NT2/D1 (cell line): Measurements from ENCODE around the gene GBF1.

Source experiments
- DNase-seq: peaks from one replicate; pipeline ENCODE4 v3.0.0-alpha.2; 2011; ENCODE audit warnings: low read depth, low spot score
- H3K27me3 ChIP-seq: 2 replicates; pipeline ENCODE4 v1.6.0; 2011; ENCODE audit warnings: mild to moderate bottlenecking; ENCODE audit not compliant: insufficient read length, insufficient read depth
- H3K36me3 ChIP-seq: 2 replicates; pipeline ENCODE4 v1.6.1; 2011; ENCODE audit warnings: mild to moderate bottlenecking, low read length, mixed read lengths; ENCODE audit not compliant: insufficient read depth, insufficient read length
- H3K4me1 ChIP-seq: 2 replicates; pipeline ENCODE4 v1.5.1; 2011; ENCODE audit not compliant: insufficient read depth, insufficient read length
- H3K4me3 ChIP-seq: 2 replicates; pipeline ENCODE4 v1.5.1; 2011; ENCODE audit warnings: low read depth; ENCODE audit not compliant: insufficient read length
- H3K9ac ChIP-seq: 2 replicates; pipeline ENCODE4 v1.6.0; 2011; ENCODE audit warnings: low read depth; ENCODE audit not compliant: insufficient read length
- H3K9me3 ChIP-seq: 2 replicates; pipeline ENCODE4 v1.5.1; 2011; ENCODE audit warnings: mild to moderate bottlenecking, low read length; ENCODE audit not compliant: insufficient read depth
- SUZ12 ChIP-seq: IDR thresholded peaks from 2 replicates; pipeline ENCODE4 v1.6.1; 2011; ENCODE audit not compliant: insufficient read length, insufficient read depth; ENCODE audit errors: extremely low read depth
- YY1 ChIP-seq: IDR thresholded peaks from 2 replicates; pipeline ENCODE4 v1.6.1; 2011; ENCODE audit not compliant: insufficient read length, insufficient read depth
- ZNF274 ChIP-seq: IDR thresholded peaks from 2 replicates; pipeline ENCODE4 v1.6.1; 2011; ENCODE audit warnings: mild to moderate bottlenecking, low read depth, low read length

GBF1 gene

GRCh38 chr10:102408728-102409603 lies 163.6 kb downstream of the GBF1 start:
- Histone ChIP-seq H3K4me1 (peaks cover 15% of the 10 kb centered on the region), H3K9ac (peak overlapping the region; percentile 67), H3K27me3 (peaks cover 51% of the 10 kb centered on the region), H3K4me3 (peak overlapping the region; percentile 40), H3K36me3 (peaks cover 7% of the 10 kb centered on the region), H3K9me3 (no peaks in the 10 kb centered on the region)
- DNase-seq: no peak
- TF ChIP-seq ZNF274 (no peak), YY1 (no peak), SUZ12 (no peak)

- peaks cover 51% of the 10 kb centered on the region for H3K27me3 ChIP-seq
- H3K9me3 ChIP-seq: no peaks in the 10 kb centered on the region
- DNase-seq: no peak
- TF ChIP-seq YY1 (no peak), ZNF274 (no peak), SUZ12 (no peak)
- peak overlapping the region; percentile 40 for H3K4me3 ChIP-seq
- H3K9ac ChIP-seq: peak overlapping the region; percentile 67
- peaks cover 15% of the 10 kb centered on the region for H3K4me1 ChIP-seq
- H3K36me3 ChIP-seq: no peaks in the 10 kb centered on the region
Measured at GRCh38 chr10:102409604-102410428, 164.5 kb downstream of the GBF1 start.

GRCh38 chr10:102410429-102411073 lies 165.2 kb downstream of the GBF1 start:
- Histone ChIP-seq H3K9me3 (no peaks in the 10 kb centered on the region), H3K36me3 (no peaks in the 10 kb centered on the region), H3K4me3 (peak overlapping the region; percentile 19), H3K4me1 (peaks cover 15% of the 10 kb centered on the region), H3K27me3 (peaks cover 51% of the 10 kb centered on the region), H3K9ac (peak overlapping the region; percentile 64)
- no peak for DNase-seq
- TF ChIP-seq ZNF274 (no peak), SUZ12 (no peak), YY1 (no peak)

GRCh38 chr10:102411341-102412255 lies 166.3 kb downstream of the GBF1 start:
- DNase-seq: no peak
- H3K27me3 ChIP-seq: peaks cover 51% of the 10 kb centered on the region
- no peak overlapping the region for H3K9ac ChIP-seq
- TF ChIP-seq YY1 (no peak), SUZ12 (no peak), ZNF274 (no peak)
- no peaks in the 10 kb centered on the region for H3K36me3 ChIP-seq
- no peaks in the 10 kb centered on the region for H3K9me3 ChIP-seq
- H3K4me1 ChIP-seq: peaks cover 15% of the 10 kb centered on the region
- no peak overlapping the region for H3K4me3 ChIP-seq

GRCh38 chr10:102412293-102412692 lies 167.0 kb downstream of the GBF1 start:
- peaks cover 15% of the 10 kb centered on the region for H3K4me1 ChIP-seq
- H3K36me3 ChIP-seq: no peaks in the 10 kb centered on the region
- H3K4me3 ChIP-seq: no peak overlapping the region
- peaks cover 50% of the 10 kb centered on the region for H3K27me3 ChIP-seq
- TF ChIP-seq SUZ12 (no peak), ZNF274 (no peak), YY1 (no peak)
- DNase-seq: no peak
- no peaks in the 10 kb centered on the region for H3K9me3 ChIP-seq
- H3K9ac ChIP-seq: no peak overlapping the region

- TF ChIP-seq SUZ12 (no peak), YY1 (no peak), ZNF274 (no peak)
- Histone ChIP-seq H3K9me3 (no peaks in the 10 kb centered on the region), H3K4me1 (peaks cover 17% of the 10 kb centered on the region), H3K4me3 (no peak overlapping the region), H3K27me3 (peaks cover 41% of the 10 kb centered on the region), H3K9ac (no peak overlapping the region), H3K36me3 (no peaks in the 10 kb centered on the region)
- no peak for DNase-seq
Measured at GRCh38 chr10:102413053-102413705, 167.8 kb downstream of the GBF1 start.
